HTR-8/SVneo (cell line): Measurements from ENCODE around the gene RPTOR.

Experiments
- DNase-seq: peaks from one replicate; pipeline ENCODE4 v3.0.0; 2011; ENCODE audit warnings: low spot score, mixed read lengths; ENCODE audit not compliant: insufficient read length
- FAIRE-seq: peaks from 2 replicates; lab custom pipeline; 2011; peaks lifted over from hg19 to GRCh38; lab: Jason Lieb, UNC

The RPTOR gene

GRCh38 chr17:80770881-80771611, 226.4 kb downstream of the RPTOR start:
- no peak for FAIRE-seq
- DNase-seq = no peak

DNA sequence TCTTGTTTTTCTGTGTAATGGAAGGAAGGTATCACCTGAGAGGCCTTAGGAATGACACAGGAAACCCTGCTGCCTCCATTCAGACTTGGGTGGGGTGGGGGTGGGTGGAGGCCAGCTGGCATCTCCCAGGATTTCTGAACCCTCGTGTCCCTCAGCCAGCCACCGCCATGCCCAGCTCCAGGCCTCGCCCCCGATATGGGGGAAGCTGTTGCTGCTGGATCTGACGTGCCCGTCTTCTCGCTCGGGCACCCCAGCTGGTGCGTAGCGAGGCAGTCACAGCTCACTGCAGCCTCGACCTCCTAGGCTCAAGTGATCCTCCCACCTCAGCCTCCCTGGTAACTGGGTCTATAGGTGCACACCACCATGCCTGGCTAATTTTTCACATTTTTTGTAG, 227.0 kb downstream of the RPTOR start:
- DNase-seq (no peak), FAIRE-seq (no peak)

DNA sequence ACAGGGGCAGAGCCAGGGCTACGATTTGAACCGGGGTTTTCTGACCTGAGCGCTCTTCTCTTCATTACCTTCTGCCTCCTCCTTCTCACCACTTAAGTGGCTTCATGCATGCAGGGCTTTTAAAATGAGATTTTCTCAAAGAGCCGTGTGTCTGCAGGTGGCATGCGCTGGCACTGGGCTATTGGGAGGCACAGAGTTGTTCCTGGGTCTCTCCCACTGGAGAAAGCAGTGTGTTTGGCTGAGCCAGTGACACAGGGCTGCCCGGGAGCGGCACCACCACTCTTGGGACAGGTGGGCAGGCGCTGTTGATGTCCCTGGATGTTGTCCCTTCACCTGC, 228.2 kb downstream of the RPTOR start:
- no peak for FAIRE-seq
- no peak for DNase-seq

- FAIRE-seq = no peak
- DNase-seq = no peak
Observed at GRCh38 chr17:80773243-80773991, 228.8 kb downstream of the RPTOR start.

DNA sequence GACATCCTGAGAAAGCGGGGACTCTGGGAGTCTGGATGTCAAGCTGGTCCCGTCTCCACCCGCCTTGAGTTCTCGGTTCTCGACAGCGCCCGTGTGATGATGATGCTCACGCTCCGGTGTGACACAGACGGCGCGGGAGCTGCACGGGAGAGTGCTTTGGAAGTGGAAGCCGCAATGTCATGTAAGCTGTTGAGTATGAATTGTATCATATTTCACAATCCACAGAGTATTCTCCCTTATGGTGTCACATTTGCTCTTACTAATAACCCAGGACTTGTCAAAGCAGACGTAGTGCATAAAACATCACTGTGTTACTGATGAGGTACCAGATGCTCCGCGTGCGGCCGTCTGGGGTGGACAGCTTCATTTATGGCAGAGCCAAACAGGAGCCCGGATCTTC, 229.5 kb downstream of the RPTOR start:
- FAIRE-seq (no peak), DNase-seq (no peak)

GRCh38 chr17:80774643-80775281, 230.1 kb downstream of the RPTOR start:
- DNase-seq (no peak), FAIRE-seq (no peak)

DNA sequence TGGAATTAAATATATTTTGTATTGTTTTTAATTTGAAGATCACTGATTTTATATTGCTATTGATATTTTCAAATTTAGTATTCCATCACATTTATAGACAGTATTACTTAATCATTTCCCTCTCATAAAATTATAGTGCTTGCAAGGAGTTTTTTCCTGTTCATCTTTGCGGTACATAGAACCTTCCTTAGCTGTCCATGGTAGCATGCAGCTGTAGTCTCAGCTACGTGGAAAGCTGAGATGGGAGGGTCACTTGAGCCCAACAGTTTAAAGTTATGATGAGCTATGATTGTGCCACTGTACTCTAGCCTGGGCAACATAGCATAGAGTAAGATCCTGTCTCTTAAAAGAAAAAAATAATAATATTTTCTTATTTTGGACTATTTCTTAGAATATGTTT, 231.2 kb downstream of the RPTOR start:
- FAIRE-seq (no peak), DNase-seq (no peak)

- DNase-seq (no peak), FAIRE-seq (no peak)
Observed at GRCh38 chr17:80777274-80777673, 232.6 kb downstream of the RPTOR start.

GRCh38 chr17:80778716-80779115, 234.1 kb downstream of the RPTOR start:
- DNase-seq (no peak), FAIRE-seq (no peak)

GRCh38 chr17:80779336-80779735, 234.7 kb downstream of the RPTOR start:
- DNase-seq (no peak), FAIRE-seq (no peak)

GRCh38 chr17:80779961-80780380, 235.3 kb downstream of the RPTOR start:
- no peak for FAIRE-seq
- no peak for DNase-seq

- FAIRE-seq (no peak), DNase-seq (no peak)
Observed at GRCh38 chr17:80780381-80781198, 236.0 kb downstream of the RPTOR start.

DNA sequence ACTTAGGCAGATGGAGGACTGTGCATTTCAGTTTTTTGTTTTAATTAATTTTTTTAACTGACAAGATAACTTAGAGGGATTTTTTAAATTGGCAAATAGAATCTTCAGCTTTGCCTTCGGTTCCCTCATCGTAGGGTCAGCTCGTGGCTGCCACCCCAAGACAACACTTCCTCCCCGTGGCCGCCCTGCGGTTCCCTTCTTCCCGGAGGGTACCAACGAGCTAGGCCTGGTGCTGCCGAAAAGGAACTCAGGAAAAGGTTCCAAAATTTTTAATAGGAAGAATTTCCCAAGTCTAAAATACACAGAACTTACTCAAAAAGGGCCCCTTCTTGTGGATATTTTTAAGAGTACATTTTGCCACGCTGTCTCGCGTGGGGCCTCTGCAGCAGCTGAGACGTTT, 236.6 kb downstream of the RPTOR start:
- no peak for FAIRE-seq
- DNase-seq = no peak

- DNase-seq (no peak), FAIRE-seq (no peak)
Observed at GRCh38 chr17:80781807-80782277, 237.2 kb downstream of the RPTOR start.

- FAIRE-seq (no peak), DNase-seq (no peak)
Observed at GRCh38 chr17:80782536-80783427, 238.1 kb downstream of the RPTOR start.

DNA sequence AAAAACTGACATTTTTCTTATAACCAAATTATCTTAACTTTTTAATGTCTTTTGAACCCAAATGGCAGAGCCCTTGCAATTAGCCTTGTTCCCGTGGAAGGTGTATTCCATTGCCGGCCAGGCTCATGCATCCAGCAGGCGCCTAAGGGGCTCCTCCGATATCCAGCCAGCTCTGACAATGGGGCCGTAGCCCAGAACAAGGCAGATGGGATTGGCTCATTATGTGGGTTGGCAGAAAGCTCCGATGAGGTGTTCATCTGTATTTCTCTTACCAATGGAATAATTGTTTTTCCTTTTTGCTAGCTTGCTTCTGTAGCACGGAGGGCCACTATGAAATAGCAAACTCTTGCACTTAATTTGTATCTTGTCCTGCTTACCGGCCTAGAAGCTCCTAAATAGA, 238.8 kb downstream of the RPTOR start:
- no peak for DNase-seq
- no peak for FAIRE-seq

GRCh38 chr17:80783971-80784370, 239.3 kb downstream of the RPTOR start:
- DNase-seq (no peak), FAIRE-seq (no peak)

DNA sequence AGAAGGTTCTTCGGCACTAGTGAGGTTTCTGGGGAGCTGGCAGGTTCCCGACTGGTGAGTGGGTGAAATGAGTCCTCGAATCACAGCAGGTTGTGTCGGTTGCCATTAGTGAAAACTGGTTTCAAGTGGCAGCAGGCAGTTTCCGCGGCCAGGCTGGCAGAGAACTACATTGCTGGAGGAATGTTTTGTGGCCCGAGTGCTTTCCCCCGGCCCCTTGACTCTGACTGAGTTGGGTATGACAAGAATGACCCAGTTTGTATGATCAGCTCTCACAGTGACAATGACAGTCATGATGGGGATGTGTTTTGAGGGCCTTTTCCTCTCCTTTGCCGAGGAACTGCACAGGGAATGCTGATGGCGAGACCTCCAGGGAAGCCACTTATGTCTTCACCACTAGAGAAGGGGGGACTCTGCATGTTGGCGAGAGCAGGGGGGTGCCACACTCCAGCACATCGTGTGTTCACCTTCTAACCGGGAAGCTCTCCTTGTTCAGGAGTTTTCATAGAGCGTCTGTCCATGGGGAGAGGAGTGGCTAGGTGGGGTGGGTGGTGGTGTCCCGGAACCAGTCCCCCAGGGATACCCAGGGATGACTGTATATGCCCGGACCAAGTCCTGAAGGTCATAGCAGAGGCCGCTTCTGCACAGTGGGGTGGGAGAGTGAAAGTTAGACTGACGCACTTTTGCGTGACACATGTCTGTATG, 241.0 kb downstream of the RPTOR start:
- DNase-seq (no peak), FAIRE-seq (no peak)

DNA sequence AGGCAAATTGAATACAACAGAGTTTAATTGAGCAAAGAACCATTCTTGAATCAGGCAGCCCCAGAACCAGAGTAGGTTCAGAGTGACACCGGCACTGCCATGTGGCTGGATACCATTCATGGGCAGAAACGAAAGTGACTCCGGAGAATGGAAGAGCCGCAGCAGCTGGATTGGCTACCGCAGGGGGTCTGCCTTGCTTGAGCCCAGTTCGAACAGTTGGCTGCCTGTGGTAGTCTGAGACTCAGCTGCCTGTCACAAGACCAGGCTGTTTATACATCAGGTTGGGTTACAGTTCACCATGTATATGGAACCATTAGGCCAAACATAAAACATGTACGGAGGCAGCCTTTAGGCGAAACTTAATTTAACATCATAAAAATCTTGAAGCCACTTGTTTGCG, 241.8 kb downstream of the RPTOR start:
- FAIRE-seq (no peak), DNase-seq (no peak)
